GM18873 (cell line): ENCODE measurements around the gene NTRK1.

Experiments used
- ATAC-seq: cut with Tn5 transposase; IDR thresholded peaks from one replicate; pipeline ENCODE4 v1.9.1; 2021; ENCODE audit warnings: mild to moderate bottlenecking, moderate library complexity, moderate number of reproducible peaks; ENCODE audit not compliant: unreplicated experiment, low FRiP score

NTRK1 gene

DNA sequence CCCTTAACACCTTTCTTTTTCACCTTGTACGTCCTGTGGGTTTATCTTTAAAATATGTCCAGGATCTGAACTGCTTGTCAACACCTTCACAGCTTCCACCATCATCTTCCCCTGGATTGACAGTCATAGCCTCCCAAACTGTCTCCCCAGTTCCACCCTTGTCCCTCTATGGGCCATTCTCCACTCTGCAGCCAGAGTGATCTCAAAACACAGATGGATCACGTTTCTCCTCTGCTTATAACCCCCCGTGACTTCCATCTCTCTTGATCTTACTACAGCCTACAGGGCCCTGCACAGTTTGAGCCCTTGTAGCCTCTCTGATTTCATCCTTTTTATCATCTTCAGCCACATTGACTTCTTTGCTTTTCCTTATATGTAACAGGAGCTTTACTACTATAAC, 6.0 kb upstream of the NTRK1 start:
- no peak for ATAC-seq

- ATAC-seq, result no peak
Observed at GRCh38 chr1:156856282-156856785, 4.3 kb upstream of the NTRK1 start.

GRCh38 chr1:156857532-156857931, 3.1 kb upstream of the NTRK1 start:
- no peak for ATAC-seq

GRCh38 chr1:156858555-156858956, 2.1 kb upstream of the NTRK1 start:
- no peak for ATAC-seq

GRCh38 chr1:156858959-156859522, 1.6 kb upstream of the NTRK1 start, which contains the start of gene INSRR:
INSRR (minus strand) TSS chr1:156859117; CDS start chr1:156858621, 496 bp downstream.
- ATAC-seq, result no peak

DNA sequence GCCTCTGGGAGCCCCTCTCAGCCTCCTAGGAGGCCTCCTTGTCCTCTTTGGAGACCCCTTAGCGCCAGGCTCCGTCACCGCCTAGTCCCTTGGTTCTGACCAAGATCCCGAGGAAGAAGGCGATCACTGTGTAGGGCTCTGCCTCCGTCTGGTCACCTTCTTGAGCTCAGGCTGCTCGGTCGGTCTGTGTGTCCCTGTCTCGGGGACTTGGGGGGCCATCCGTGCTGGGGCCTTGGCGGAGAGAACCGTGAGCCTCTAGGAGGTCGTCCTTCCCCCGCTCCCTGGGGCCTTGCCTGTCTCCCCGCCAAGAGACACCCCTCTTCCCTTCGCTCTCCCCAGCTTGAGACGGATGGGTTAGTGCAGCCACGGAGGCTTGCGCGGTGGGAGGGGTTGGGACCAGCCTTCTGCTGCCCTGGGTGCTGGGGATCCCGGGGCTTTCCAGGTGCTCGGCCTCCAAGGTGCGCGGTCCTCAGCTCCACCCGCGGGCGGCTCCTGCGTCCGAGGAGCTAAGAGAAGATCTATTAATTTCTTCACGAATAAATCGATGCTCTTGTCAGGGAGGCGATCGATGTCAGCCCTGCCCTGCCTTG, 1.0 kb upstream of the NTRK1 start:
- no peak for ATAC-seq

DNA sequence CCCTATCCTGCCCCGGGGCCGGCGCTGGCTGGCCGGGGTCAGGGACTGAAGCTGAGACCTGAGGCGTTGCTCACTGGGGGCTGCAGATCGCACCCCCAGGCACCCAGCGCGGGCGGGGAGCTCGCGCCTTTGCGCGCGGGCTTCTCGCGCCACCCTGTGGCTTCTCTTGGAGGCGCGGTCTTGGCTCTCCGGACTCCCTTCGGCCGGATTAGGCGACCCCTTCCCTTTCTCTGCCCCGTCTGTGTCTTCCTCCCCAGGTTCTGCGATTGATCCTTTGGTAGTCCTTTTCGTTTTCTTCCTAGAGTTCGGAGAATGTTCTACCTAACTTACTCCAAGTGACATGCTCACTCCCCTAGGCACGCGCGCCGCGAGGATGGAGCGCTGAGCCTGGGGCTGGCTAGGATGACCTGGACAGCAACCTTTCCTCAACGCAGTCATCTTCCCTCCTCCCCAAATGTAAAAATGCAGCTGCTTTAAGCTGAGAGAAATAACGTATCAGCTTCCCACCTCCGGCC, 495 bp upstream of the NTRK1 start:
- no peak for ATAC-seq

DNA sequence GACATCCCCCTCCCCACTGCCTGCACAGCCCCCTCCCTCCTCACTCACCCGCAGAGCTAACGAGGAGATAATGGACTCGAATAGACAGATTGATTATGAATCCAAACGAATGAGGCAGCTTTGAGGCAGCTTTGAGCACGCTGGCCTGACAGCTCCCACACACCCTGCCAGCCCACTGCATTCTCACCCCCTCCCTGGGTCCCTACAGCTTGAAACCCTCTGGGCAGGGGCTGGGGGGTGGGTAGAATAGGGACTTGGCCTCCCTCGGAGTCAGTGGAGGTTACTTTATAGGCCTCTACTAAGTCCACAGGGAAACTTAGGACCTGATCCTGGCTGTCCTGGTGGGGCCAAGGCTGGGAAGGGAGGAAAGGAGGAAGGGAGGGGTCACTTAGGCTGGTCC, 1.9 kb downstream of the NTRK1 start:
- ATAC-seq, result no peak

DNA sequence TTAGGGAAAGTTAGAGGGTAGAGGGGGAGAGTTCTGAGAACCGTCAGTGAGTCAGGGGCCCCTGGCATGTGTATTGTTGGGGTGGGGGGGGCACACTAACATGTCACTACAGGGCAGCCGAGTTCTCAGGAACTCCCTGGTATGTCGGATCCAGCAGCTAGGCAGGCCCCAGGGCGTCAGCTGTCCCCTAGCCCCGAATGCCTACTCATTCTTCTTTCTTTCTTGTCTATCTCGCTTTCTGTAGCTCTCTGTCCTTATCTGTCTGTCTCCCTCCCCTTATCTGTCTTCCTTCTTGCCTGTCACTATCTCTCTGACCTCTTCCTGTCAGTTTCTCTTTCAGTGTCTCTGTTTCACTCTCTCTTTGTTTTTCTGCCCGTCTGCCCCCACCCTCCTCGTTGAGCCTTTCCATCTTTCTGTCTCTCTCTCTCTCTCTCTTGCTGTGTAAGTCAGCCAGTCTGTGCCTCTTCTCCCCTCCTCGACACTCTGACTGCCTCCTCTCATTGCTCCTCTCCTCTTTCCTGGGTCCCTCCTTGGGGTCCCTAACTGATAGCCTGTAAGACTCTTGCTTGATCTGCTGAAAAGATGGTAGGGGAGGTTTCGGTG, 2.4 kb downstream of the NTRK1 start:
- no peak for ATAC-seq

GRCh38 chr1:156863631-156864030, 3.0 kb downstream of the NTRK1 start:
- no peak for ATAC-seq

DNA sequence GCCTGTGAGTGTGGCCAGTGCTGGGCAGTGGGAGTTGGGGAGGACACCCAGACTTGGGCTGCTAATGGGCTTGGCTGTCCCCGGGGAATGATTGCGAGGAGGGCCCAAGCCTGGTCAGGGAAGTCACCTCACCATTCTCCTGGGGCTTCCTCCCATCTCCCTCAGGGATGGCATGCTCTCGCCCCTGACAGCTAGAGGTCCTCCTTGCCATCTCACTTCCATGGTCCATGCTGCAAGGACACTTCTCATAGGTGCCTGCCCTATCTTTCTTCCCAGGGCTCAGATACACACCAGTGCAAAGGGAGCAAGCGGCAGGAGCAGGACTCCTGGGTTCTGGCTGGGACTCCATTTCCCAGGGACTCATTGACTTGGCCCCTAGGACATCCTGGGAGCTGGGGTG, 4.1 kb downstream of the NTRK1 start:
- ATAC-seq, result no peak

- ATAC-seq, result no peak
Observed at GRCh38 chr1:156865258-156865657, 4.6 kb downstream of the NTRK1 start.

DNA sequence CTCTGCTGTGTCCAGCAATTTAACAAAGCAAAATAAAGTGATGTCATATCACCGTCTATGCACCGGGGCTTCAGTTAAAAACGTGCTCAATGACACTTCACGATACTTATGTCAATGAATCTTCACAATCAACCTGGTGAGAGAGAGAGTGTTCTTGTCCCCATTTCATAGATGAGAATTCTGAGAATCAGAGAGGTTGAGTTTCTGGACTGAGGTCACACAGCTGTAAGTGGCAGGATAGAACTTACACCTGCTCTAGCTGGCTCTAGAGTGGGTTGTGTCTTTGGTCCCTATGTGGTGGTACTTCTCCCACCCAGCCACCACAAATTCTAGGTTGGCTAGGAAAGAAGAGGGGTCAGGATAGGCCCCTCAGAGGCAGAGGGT, 5.2 kb downstream of the NTRK1 start:
- ATAC-seq, result no peak

DNA sequence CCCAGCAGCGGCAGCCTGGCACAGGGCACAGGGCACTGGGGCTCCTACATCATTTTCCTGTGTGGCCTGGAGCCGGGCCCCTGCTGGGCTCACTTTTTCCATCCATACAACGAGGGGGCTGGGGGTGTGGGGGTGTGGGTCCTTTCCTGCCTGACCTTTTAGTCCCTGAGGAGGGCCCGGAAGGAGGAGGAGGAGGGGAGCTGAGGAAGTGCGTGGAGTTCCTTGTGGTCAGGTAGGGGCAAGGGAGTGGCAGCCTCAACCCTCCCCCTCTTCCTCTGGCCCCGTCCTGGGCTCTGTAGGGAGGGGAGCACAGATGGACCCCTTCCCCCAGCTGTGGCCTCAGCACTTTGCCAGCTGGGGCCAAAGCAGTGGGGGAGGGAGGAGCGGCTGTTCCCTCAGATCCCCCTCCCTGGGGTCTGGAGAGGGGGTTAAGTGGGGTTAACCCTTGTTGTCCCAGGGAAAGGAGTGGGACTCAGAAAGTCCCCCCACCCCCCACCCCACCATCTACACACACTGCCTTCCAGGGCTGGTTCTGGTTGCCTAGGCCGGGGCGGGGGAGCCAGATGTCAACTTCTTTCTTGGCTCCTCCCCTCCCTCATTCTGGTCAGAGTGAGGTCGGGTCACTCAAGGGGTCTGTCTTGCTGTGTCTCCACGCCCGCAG, 5.7 kb downstream of the NTRK1 start:
- ATAC-seq, result no peak

GRCh38 chr1:156868341-156868740, 7.7 kb downstream of the NTRK1 start:
- ATAC-seq, result no peak

- ATAC-seq, result no peak
Observed at GRCh38 chr1:156869455-156869854, 8.8 kb downstream of the NTRK1 start.

GRCh38 chr1:156873659-156874058, 13.0 kb downstream of the NTRK1 start:
- ATAC-seq, result no peak

DNA sequence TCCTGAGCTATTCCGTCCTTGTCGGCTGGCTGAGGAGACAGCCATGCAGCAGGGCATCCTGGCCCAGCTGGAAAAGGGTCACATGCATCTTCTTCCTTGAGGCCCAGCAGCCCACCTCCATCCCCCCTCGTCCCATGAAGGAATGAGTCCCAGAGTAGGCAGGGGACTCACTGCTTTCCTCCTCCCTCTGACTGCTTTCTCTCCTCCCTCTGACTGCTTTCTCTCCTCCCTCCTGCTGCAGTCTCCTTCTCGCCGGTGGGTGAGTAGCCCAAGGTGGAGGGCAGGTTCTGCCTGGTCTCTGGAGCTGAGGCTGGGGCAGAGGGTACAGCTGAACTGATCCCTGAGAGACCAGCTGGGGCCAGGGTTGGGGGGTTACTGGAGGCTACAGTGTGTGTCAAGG, 13.5 kb downstream of the NTRK1 start:
- ATAC-seq, result no peak

DNA sequence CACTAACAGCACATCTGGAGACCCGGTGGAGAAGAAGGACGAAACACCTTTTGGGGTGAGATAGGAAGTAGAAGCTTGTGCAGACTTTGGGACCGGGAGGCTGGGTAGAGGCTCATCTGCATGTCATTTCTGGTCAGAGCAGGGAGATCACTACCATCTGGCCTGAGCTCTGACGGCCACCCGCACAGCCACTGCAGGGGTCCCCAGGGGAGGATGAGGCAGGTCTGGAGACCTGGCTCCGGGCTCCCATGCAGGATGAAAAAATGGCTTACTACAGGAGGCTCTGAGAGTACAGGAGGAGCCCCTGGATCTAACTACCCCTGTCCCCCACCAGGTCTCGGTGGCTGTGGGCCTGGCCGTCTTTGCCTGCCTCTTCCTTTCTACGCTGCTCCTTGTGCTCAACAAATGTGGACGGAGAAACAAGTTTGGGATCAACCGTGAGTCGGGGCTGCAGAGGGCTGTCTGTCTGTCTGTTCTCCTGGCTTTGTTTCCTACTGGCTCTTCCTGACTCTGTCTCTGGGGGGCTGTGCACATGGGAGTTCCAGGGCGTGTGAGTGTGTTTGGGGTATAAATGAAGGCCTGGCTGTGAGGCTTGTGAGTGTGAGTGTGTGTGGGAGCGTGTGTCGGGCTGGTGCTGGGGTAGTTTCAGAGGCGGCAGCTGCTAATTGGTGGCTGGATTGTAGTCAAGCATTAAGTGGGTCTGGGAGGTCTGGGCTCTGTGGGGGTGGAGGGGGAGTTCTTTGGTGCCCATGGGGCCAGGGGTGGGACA, 14.1 kb downstream of the NTRK1 start:
- no peak for ATAC-seq

DNA sequence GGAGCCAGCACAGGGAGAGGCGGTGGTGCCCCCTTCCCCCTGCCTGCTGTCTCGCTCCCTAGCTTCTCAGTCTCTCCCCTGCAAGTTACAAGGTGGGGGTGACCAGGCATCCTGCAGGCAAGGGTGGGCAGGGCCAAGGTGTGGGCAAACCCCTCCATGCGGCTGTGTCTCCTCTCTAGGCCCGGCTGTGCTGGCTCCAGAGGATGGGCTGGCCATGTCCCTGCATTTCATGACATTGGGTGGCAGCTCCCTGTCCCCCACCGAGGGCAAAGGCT, 14.6 kb downstream of the NTRK1 start:
- no peak for ATAC-seq

- no peak for ATAC-seq
Observed at GRCh38 chr1:156876281-156876680, 15.6 kb downstream of the NTRK1 start.
